ENCODE data around the gene SLC39A5. TPM values are rescaled to one million over a fixed set of nuclear protein-coding genes. Genes with fewer than 3 reads are reported as not detected.

Gene SLC39A5
- not detected in 2 replicates for total RNA-seq

DNA sequence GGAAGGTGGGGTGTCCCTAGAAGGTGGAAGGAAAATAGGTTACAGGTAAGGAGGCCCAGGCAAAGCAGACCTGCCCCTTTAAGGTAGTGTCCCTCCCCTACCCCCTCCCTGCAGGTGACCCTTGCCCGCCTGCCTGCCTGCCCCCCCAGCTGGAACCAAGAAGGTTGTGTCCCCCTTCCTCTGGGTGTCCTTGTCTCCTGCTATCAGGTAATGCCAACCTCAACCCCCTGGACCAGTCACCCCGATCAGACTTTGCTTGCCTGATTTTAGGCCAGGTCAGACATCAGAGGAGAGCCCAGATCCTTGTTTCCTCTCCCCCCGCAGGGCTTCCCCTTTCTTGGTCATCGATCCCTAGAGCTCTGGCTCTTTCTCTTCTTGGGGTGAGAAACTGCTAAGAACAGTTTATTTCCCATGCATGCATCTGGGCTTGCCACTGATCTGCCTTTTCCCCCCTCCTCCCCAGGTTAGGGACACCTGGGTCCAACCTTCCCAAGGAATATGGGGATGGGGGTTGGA lies at the start of gene SLC39A5:
Gene SLC39A5 (plus strand): TSS at position 136 of the 516 bp plus-strand sequence. CDS start 1,224 bp downstream, outside the sequence.

GRCh38 chr12:56189099-56189917 lies 40.5 kb upstream of the SLC39A5 start, which contains the start of gene SMARCC2:
SMARCC2 (minus strand) TSS chr12:56189483; CDS start chr12:56189461, 22 bp downstream.

GRCh38 chr12:56221757-56222530 lies 7.9 kb upstream of the SLC39A5 start, which contains the start of gene RNF41:
RNF41 (minus strand) TSS chr12:56221922; CDS start chr12:56214047, 7,875 bp downstream.

GRCh38 chr12:56224102-56224701 lies 5.6 kb upstream of the SLC39A5 start, which contains the start of gene NABP2:
NABP2 (plus strand) TSS chr12:56224342; CDS start chr12:56224857, 515 bp downstream.

DNA sequence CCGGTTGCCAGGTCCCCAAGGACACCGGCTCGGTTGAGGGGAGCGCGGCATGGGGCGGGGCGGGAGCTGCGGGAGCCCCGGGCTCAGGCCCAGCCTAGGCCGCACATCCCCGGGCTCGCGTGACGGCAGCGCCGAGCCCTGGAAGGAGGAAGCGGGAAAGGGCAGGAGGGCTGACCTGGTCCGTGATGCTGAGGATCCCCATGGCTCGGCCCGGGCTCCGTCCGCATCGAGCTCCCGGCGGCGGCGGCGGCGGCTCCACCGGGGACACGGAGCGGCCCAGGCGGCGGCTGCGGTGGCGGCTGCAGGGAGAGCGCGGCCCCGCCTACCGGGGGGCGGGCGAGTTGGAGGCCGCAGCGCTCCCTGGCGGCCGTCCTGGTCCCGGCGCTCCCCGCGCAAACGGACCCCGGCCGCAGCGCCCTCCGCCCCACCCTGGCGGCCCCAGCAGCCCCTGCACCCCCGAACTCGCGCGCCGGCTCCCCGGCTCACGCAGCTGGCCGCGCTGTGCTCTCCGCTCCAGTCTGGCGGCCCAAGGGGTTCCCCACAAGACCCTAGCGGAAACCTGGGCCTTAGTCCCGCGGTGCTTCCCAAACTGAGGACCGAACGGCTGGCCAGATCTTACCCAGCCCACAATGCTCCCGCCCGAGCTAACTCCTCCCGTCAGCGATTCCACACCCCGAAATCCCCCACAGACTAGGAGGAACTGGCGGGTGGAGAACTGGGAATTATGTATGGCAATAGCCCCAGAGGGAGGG lies 28.4 kb downstream of the SLC39A5 start, which contains the start of gene ANKRD52:
Gene ANKRD52 (minus strand): TSS at position 317 of the 752 bp plus-strand sequence. CDS start 115 bp downstream, at position 202.

DNA sequence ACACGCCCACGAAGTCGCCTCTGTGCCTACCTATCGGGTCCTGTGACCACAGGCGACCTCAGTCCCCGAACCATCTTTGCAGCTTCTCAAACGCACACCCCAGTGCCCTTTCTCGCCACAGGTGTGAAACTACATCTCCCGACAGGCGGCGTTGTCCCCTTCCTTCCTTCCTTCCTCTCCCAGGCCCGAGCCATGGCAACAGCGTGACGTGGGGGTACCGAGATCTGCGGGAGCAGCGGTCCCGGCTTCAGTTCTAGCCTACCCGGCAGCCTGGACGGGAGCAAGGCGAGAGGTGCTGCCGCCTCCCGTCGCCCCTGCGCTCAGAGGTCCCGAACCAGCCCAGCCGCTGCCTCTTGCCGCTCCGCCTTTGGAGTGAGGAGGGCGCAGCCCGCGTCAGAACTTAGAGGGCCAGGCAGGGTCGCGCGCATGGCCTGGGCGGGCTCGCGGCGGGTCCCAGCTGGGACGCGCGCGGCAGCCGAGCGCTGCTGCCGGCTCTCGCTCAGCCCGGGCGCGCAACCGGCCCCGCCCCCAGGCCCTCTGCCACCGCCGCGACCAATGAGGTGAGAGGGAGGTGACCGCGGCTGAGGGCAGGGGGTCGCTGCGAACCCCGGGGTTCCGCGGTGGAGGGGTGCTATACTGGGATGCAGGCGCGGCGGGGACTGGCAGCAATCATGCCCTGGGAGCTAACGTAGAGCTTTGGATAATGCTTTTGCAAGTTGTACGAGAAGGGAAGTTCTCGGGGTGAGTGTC lies 37.0 kb downstream of the SLC39A5 start, which contains the start of gene COQ10A:
Gene COQ10A (plus strand): TSS at position 250 of the 750 bp plus-strand sequence. CDS start 177 bp downstream, at position 427.

Other genes with a start within 250 kb of the SLC39A5 start
- 8.3 and 12.3 TPM in 2 replicates for gene SUOX, start 232.8 kb upstream of the SLC39A5 start, total RNA-seq
- 0.90 and 1.1 TPM in 2 replicates for gene IKZF4, start 209.0 kb upstream of the SLC39A5 start, total RNA-seq
- 2,251 and 2,313 TPM in 2 replicates for gene RPS26, start 188.1 kb upstream of the SLC39A5 start, total RNA-seq
- not detected in 2 replicates for gene ERBB3, start 149.9 kb upstream of the SLC39A5 start, total RNA-seq
- gene PA2G4, start 125.5 kb upstream of the SLC39A5 start, total RNA-seq = 72.4 and 89.7 TPM in 2 replicates
- gene RPL41, start 113.4 kb upstream of the SLC39A5 start, total RNA-seq = 2,694 and 2,773 TPM in 2 replicates
- 1.1 and 1.8 TPM in 2 replicates for gene ZC3H10, start 111.8 kb upstream of the SLC39A5 start, total RNA-seq
- gene ESYT1, start 101.8 kb upstream of the SLC39A5 start, total RNA-seq = 185 and 212 TPM in 2 replicates
- gene MYL6B, start 77.5 kb upstream of the SLC39A5 start, total RNA-seq = 66.6 and 114 TPM in 2 replicates
- gene MYL6, start 71.7 kb upstream of the SLC39A5 start, total RNA-seq = 2,267 and 2,694 TPM in 2 replicates
- 28.7 and 50.7 TPM in 2 replicates for gene SMARCC2, start 40.6 kb upstream of the SLC39A5 start, total RNA-seq
- gene RNF41, start 8.1 kb upstream of the SLC39A5 start, total RNA-seq = 165 and 167 TPM in 2 replicates
- gene NABP2, start 5.7 kb upstream of the SLC39A5 start, total RNA-seq = 20.9 and 37.1 TPM in 2 replicates
- 28.3 and 41.0 TPM in 2 replicates for gene ANKRD52, start 28.3 kb downstream of the SLC39A5 start, total RNA-seq
- gene COQ10A, start 36.9 kb downstream of the SLC39A5 start, total RNA-seq = 5.6 and 7.3 TPM in 2 replicates
- 71.7 and 119 TPM in 2 replicates for gene CS, start 70.3 kb downstream of the SLC39A5 start, total RNA-seq
- gene CNPY2, start 85.9 kb downstream of the SLC39A5 start, total RNA-seq = 114 and 138 TPM in 2 replicates
- gene PAN2, start 103.9 kb downstream of the SLC39A5 start, total RNA-seq = 10.4 and 17.1 TPM in 2 replicates
- gene IL23A, start 108.8 kb downstream of the SLC39A5 start, total RNA-seq = 1.6 TPM in 1 of 2 replicates, not detected in the other
- 62.2 and 62.5 TPM in 2 replicates for gene STAT2, start 130.1 kb downstream of the SLC39A5 start, total RNA-seq
- not detected in 2 replicates for gene APOF, start 132.8 kb downstream of the SLC39A5 start, total RNA-seq
- gene TIMELESS, start 219.4 kb downstream of the SLC39A5 start, total RNA-seq = 4.2 and 4.4 TPM in 2 replicates
- not detected in 2 replicates for gene MIP, start 224.6 kb downstream of the SLC39A5 start, total RNA-seq
- 1.5 and 2.2 TPM in 2 replicates for gene SPRYD4, start 238.5 kb downstream of the SLC39A5 start, total RNA-seq